Lower leg skin (tissue), 3 donors: ENCODE measurements around the gene DR1.

Experiments
- POLR2A ChIP-seq, 2 donors: fragments of 450-650 bp; IDR thresholded peaks; one replicate each; pipeline ENCODE4 v1.6.1; 2016 to 2017; ENCODE audit warnings: antibody characterized with exemption in 2 of 2, mild to moderate bottlenecking in 1 of 2, moderate library complexity in 1 of 2
- TF ChIP-seq, protein P1 (sequence below), 3 donors: fragments of 450-650 bp; IDR thresholded peaks; one replicate each; pipeline ENCODE4 v1.5.1; 2016; ENCODE audit warnings: antibody characterized with exemption in 3 of 3, mild to moderate bottlenecking in 3 of 3, moderate library complexity in 2 of 3

DNA sequence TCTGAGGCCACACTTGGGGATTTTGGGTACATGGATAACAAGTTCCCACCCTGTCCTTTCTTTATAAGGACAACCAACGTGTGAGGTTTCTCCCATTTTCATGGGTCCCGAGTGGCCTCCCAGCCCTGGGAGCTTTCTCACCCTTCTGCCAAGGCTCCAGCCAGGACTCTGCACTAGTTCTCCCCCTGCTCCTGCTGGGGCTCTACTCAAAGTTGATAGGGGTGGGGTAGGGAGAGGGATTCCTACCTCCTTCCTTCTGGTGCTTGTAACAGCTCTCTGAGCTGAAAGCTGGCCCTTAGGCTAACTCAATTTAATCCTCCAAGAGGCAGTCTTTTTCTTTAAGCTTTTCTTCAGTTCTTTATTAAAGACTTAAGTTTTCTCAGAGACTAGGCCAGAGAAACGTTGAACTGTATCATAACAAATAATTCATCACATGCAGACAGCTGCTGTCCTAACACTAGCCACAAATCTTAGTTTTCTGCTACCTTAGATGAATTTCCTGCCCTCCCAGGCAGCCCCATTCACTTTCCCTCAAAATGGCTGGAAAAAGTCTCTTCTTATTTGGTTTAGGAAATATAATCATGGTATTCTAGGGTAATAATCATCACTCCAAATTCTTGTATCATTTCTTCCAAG, 22.4 kb upstream of the DR1 start:
- TF ChIP-seq, protein P1, sequence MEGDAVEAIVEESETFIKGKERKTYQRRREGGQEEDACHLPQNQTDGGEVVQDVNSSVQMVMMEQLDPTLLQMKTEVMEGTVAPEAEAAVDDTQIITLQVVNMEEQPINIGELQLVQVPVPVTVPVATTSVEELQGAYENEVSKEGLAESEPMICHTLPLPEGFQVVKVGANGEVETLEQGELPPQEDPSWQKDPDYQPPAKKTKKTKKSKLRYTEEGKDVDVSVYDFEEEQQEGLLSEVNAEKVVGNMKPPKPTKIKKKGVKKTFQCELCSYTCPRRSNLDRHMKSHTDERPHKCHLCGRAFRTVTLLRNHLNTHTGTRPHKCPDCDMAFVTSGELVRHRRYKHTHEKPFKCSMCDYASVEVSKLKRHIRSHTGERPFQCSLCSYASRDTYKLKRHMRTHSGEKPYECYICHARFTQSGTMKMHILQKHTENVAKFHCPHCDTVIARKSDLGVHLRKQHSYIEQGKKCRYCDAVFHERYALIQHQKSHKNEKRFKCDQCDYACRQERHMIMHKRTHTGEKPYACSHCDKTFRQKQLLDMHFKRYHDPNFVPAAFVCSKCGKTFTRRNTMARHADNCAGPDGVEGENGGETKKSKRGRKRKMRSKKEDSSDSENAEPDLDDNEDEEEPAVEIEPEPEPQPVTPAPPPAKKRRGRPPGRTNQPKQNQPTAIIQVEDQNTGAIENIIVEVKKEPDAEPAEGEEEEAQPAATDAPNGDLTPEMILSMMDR (IDR thresholded peaks at IDR 0.05), result no peak
- TF ChIP-seq POLR2A (IDR thresholded peaks at IDR 0.05), result no peak
